HG03378 (cell line): ENCODE data around the gene UPK3BL2.
"Not testable (repeated sequence)": the region's sequence is repeated elsewhere in the genome, so short reads cannot be mapped to it uniquely, and the experiment has no call there.

Experiments
- ATAC-seq: cut with Tn5 transposase; IDR thresholded peaks from one replicate; pipeline ENCODE4 v1.9.1; 2021; ENCODE audit warnings: mild to moderate bottlenecking, moderate library complexity; ENCODE audit not compliant: unreplicated experiment

UPK3BL2 gene

DNA sequence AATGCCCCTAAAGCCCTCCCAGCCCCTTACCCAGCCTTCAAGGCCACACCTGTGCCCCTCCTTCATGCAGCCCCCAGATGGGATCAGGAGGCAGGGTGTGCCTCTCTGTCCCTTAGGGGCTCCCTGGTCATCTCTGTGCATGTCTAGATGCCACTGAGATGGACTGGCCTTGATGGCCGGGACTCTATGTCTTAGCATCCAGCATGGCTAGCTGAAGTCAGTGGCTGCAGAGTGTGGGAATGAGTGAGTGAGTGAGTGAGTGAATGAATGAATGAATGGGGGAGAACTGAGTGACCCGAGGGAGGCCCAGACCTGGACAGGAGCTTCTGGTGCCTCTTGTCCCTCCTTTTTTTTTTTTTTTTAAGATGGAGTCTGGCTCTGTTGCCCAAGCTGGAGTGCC is 11.4 kb downstream of the UPK3BL2 start:
- ATAC-seq: not testable (repeated sequence)

DNA sequence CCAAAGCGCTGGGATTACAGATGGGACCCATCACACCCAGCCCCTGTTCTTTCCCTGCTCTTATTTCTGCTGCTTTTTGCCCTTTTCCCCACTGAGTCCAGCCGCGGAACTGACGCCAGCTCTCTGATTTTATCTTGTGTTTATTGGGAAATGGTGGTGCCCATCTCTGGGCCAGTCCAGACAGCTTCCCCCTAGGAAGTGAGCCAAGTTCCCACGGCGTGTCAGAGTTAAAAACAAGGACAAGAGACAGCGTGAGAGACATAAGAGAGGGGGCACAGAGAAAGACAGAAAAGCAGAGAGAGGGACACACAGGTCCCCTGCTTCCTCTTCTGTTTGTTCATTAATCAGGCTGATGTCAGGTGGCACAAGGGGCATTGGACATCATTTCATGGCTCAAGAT is 11.9 kb downstream of the UPK3BL2 start:
- ATAC-seq: not testable (repeated sequence)

DNA sequence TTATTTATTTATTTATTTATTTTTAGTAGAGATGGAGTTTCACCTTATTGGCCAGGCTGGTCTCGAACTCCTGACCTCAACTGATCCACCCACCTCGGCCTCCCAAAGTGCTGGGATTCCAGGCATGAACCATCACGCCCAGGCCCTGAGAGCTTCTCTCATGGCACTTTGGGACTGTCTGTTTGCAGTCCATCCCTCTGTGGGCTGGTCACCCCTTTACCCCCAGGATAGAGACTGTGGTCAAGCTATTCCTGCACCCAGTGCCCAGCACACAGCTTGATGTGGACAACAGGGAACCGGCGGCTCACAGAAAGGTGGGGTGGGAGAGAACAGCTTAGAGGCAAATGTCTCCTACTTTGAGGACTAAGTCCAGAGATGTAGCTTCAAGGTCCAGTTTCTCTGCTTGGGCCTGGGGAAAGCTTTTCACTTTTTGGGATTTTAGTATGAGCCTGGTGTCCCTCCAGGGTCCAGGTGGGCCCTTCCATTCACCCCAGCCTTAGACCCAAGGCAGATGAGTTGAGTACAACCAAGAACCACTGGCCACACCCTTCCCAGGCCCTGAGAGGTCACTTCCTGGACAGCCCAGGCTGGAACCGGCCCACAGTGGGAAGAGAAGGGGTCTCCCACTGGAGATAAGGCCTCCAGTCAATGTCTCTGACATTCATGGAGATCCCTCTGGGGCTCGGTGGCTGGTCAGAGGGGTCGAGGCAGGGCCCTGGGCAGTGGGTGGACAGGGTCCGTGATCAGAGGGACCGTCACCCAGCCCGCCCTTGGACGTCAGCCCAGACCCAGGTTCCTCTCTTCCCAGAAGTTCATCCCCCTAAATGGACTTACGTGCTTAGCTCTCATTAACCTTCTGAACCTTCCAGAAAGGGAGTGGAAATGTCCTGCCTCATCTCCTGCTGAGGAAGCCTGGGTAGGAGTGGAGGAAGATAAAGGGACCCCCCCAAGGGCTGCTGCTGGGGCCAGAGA is 15.4 kb downstream of the UPK3BL2 start:
- ATAC-seq: not testable (repeated sequence)

DNA sequence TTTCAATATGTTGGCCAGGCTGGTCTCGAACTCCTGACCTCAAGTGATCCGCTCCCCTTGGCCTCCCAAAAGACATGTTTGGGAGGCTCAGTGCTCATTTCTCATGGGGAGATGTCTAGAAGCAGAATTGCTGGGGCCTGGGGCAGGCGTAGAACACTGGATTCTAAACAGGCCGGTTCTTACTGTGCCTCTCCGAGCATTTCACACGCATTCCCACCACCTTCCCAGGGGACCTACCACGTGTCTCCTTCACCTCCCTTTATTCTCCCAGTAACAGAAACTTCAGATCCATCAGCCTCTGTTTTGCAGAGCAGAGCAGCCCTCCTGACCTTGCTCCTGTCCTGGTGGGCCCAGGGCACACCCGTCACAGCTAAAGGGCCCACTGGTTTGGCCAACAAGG is 16.3 kb downstream of the UPK3BL2 start:
- not testable (repeated sequence) for ATAC-seq

DNA sequence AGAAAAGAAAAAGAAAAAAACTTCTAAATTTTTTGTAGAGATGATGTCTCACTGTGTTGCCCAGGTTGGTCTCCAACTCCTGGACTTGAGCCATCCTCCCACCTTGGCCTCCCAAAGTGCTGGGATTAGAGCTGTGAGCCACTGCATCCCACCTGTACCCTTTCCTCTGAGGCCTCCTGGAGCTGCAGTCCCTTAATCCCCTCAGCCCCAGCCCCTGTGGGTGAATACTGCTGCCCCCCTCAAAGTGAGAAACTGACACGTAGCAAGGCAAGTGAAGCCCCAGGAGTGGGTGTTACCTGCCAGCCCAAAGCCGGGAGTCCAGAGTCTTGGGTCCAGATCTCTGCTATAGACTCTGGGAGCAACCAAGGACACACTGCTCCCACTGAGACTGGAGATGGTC is 18.7 kb downstream of the UPK3BL2 start:
- ATAC-seq: not testable (repeated sequence)

DNA sequence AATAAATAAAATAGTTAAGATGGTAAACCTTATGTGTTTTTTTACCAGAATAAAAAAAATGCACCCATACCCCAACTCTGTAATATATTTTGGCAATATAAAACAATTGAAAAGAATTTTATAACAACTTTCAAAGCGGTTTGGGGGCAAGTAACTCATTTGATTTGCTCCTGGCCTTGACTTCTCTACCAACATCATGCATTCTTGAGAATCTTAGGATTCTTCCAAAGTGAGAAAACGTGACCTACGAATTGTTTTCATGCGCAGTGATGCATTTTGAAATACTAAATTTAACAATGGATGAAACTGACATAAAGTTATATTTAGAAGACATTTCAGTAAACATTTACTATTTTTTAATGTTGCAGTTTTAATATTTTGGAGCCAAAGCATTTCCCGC is 22.7 kb downstream of the UPK3BL2 start:
- not testable (repeated sequence) for ATAC-seq

DNA sequence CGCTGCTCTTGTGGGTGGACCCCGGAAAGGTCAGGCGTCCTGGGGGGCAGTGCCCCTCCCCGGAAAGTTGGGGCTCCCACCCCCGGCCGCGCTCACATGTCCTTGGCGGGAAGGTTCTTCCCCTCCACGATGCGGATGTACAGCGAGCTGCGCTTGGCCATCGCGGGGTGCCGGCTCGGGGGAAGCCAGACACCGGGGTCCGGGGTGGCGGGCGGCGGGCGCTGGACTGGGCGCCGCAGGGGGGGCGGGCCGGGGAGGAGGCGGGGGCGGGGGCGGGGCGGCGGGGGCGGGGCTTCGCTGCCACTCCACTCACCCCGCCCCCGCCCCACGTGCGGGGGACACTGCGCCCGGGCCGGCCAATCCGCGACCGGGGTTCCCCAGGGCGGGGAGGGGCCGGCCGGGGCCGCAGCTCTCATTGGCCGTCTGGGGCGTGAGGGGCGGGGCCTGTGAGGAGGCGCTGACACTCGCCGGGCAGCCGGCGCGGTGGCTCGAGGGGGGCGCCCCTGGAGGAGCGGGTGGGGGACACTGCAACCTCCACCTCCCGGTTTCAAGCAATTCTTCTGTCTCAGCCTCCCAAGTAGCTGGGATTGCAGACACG is 25.8 kb downstream of the UPK3BL2 start, which contains the start of gene RASA4B:
RASA4B (minus strand) TSS at position 228 of the 598 bp plus-strand sequence; CDS start at position 161, 67 bp downstream.
- ATAC-seq: peak; percentile 23

DNA sequence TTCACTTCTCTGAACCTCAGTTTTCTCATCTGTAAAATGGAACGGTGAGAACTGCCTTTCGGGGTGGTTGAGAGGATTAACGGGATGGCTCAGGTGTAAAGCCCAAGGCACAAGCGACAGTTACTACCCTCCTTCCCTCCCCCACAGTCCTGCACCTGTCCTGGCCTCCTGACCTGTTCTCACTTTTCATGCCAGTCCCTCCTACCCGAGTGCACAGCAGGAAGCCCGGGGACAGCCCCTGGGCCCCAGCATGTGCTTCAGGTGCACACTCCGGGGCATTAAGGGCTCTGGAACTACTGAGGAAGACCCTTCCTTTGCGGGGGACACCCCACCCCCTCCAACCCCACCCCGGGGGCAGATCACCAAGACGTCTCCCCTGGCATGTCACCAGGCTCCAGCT is 26.5 kb downstream of the UPK3BL2 start:
- not testable (repeated sequence) for ATAC-seq

DNA sequence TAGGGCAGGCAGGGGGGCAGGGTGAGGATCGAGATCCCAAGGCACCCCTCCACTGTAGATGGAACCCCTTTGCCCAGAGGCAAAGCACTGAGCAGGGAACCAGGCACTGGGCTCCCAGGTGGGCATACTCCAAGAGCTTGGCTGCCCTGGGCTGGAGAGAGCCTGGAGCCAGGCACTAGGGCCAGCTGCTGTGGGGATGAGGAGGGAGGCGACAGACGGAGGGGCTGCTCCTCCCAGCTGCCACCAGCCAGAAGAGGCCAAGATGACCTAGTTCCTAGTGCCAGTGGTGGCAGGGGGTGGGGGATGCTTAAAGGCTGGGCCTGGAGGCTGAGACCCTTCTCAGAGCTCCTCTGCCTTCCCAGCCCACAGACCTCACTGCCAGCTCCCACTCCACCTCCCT is 27.6 kb downstream of the UPK3BL2 start:
- ATAC-seq: not testable (repeated sequence)

DNA sequence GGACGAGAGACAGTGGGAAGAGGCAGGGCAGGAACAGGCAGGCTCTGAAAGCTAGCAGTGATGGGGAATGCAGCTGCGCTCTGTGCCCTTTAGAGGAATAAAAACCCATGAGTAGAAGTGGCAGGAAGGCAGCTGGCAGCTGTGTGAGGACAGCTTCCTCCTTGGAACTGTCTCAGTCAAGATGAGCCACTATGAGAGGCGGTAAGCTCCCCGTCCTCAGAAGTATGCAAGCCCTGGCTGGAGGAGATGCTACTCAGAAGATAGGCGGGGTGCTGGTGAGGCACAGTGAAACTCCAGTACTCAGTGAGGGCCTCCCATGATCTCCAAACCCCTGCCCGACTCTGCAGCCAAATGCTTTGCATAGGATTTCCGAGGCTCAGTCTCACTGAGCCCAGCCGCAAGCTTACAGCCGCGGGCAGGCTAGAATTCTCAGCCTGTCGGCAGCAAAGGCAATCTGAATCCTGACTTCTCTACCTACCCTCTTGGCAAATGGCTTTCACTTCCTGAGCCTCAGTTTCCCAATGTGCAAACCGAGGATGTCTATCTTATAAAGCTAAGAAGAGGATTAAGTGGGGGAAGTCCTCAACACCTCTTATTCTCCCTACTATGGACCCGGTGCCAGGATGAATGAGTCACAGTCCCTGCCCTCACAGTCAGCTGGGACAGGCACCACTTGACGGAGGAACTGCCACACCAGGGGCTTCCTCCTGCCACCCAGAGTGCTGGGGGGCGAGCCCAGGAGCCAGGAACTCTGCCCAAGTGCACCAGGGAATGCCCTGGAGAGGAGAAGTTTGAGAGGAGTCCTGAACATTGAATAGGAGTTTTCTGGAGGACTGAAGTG is 28.4 kb downstream of the UPK3BL2 start:
- ATAC-seq: peak; percentile 76

DNA sequence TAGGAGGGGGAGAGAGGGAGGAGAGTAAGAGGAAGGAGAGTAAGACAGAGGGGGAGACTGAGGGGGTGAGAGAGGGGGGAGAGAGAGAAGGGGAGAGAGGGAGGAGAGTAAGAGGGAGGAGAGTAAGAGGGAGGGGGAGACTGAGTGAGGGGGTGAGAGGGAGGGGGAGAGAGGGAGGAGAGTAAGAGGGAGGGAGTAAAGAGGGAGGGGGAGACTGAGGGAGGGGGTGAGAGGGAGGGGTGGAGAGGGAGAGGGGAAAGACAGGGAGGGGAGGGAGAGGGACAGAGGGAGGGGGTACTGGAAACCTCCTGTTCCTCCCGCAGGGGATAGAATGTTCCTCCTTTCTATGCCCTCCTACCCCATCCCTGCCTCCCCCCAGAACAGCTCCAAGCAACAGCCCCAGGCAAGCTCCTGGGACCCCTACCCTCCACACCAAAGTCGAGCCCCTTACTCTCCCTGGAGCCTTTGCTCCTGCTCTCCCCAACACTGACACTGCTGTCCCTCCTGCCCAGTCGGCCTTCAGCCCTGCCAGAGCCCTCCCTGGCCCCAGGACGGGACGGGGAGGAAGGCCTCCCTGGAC is 30.8 kb downstream of the UPK3BL2 start:
- not testable (repeated sequence) for ATAC-seq

DNA sequence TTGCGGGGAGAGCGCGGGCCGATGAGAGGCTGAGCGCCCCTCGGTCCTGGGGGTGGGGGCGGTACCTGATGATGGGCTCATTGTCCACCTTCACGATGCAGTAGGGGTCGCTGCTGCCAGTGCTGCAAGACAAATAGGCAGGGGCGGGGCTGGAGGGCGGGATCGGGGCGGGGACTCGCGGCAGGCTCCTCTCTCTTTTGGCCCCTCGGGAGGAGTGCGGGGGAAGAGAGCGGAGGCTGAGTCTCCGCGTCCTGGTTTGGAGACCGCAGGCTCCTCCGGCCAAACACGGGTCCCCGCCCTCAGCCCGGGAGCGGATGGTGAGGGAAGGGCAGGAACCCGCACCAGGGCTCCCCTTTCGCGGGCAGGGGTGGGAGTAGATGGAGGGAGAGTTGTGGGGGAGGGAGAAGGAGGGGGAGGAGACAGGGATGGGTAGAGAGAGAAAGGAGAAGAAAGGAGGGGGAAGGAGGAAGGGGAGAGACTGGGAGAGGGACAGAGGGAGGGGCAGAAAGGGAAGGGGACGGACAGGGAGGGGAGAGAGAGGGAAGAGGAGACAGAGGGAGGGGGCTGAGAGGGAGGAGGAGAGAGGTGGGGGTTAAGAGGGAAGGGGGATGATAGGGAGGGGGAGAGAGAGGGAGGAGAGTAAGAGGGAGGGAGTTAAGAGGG is 31.5 kb downstream of the UPK3BL2 start:
- ATAC-seq: peak; percentile 24

DNA sequence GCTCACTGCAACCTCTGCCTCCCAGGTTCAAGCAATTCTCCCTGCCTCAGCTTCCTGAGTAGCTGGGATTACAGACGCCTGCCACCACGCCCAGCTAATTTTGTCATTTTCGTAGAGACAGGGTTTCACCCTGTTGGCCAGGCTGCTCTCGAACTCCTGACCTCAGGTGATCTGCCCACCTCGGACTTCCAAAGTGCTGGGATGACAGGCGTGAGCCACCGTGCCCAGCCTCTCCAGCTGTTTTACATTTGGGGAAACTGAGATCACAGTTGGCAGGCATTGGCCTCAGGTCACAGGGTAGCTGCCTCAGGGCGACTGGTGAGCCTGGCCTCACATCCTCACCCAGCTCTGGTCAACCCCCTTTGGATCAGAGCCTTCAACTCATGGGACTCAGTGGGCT is 32.9 kb downstream of the UPK3BL2 start:
- ATAC-seq: not testable (repeated sequence)

DNA sequence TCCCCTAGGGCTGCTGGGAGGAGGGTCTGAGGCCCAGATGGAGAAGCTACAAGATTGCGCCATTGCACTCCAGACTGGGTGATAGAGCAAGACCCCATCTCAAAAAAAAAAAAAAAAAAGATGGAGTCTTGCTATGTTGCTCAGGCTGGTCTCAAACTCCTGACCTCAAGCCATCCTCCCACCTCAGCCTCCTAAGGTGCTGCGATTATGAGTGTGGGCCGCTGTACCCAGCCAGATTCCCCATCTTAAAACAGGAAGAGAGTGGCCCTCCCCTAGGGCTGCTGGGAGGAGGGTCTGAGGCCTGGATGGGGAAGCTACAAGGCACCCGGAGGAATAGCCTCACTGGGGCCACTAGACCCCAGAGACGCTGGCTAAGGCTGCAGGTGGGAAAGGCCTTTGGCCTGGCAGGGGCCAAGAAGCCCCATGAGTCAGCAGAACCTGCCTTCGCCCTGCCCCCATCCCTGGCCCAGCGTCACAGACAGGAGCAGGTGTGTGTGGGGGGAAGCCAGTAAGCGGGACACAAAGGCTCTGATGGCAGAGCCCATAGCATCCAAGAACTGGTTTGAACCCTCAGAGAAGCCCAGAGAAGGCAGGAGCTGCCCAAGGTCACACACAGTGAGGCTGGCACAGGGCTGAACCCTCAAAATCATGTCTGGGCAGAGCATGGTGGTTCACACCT is 35.9 kb downstream of the UPK3BL2 start:
- ATAC-seq: not testable (repeated sequence)

DNA sequence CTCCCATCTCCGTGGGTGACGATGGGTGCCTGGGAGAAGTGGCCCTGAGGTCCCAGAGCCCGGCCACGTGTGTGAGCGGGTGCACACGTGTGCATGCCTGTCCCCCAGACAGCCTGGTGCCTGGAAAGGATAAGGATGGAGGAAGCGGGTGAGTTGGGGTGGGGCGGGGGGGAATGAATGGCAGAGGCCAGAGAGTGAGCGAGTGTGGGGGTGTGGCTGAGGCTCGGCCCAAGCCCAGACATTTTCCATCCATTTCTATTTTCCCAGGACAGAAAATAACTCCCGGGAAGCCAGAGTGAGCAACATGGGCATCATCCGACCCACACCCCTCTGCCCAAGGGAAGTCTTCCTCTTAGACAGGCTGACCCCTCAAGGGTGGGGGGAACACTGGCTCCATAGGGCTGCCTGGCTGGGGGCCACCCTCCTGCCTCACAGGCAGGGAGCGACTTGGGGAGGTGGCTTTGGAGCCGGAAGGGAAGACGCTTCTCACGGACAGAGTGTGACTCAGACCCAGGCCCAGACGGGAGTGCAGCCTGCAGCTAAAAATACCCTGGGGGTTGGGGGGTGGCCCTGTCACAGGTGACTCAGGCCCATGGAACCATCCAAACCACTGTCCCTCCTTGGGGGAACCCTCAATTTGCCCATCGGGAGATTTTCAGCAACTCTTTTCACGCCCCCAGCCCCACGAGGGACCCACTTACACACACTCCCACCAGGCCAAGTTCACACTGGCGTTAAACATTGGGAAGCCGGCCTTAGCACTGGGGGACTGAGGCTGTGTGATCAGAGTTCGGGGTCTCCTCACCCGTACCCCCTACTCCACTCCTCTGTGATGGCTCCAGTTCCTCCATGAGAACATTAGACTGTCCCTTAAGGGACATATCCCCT is 38.0 kb downstream of the UPK3BL2 start:
- not testable (repeated sequence) for ATAC-seq

DNA sequence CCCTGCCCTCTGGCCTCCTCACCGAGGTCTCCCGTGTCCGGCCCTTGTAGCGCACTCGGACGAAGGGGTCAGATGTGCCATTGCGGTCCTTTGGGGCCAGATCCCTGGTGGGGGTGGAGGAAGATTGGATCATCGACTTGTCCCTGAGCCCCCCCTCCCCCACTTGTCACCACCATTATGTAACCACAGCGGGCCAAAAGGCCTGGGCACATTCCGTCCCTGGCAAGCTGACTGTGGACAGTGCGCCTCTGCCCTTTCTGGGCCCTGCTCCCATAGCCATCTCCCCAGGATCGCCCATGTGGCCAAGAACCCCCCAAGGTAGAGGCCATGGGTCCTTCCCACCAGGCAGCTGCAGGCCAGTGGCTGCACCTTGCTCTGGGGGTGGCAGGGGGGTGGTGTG is 40.4 kb downstream of the UPK3BL2 start:
- ATAC-seq: not testable (repeated sequence)

DNA sequence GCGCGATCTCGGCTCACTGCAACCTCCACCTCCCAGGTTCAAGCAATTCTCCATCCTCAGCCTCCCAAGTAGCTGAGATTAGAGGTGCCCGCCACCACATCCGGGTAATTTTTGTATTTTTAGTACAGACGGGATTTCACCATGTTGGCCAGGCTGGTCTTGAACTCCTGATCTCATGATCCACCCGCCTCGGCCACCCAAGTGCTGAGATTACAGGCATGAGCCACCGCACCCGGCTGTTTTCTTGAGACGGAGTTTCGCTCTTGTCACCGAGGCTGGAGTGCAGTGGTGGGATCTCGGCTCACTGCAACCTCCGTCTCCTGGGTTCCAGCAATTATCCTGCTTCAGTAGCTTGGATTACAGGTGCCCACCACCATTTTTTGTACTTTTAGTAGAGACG is 45.2 kb downstream of the UPK3BL2 start:
- ATAC-seq: not testable (repeated sequence)

DNA sequence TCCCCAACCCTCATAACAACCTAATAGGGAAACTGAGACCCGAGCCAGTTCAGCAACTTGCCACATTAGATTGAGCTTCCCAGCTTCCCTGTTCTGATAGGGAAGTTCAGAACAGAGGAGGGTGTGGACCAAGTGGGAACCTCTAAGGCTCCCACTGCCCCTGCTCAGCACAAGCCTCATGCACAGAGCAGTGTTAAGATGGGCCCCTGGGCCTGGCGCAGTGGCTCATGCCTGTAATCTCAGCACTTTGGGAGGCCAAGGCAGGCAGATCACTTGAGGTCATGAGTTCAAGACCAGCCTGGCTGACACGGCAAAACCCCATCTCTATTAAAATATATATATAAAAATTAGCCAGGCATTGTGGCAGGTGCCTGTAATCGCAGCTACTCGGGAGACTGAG is 46.2 kb downstream of the UPK3BL2 start:
- ATAC-seq: not testable (repeated sequence)
